Fibroblast of peridontal ligament (primary cell): Measurements from ENCODE around the gene TBL1XR1.
A peak's percentile ranks its signal among the peaks of the same experiment; 100 is the strongest.
"Not testable (repeated sequence)": the region's sequence is repeated elsewhere in the genome, so short reads cannot be mapped to it uniquely, and the experiment has no call there.

Experiments
- DNase-seq: peaks from one replicate; pipeline ENCODE4 v3.0.0-alpha.2; 2010; ENCODE audit errors: extremely low read depth

Gene TBL1XR1

DNA sequence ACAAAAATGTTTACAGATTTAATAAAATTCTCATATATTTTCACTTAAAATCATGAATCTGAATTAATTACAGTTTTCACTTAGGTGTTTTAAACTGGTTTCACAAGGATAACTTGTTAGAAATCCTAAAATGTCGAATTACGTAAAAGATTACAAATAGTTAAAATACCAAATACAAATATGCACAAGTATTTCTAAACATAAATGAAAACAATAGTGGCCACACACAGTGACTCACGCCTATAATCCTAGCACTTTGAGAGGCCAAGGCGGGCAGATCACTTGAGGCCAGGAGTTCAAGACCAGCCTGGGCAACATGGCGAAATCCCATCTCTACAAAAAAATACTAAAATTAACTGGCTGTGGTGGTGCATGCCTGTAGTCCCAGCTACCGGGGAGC is 10.9 kb upstream of the TBL1XR1 start:
- no peak for DNase-seq

GRCh38 chr3:177206936-177207335 is 9.7 kb upstream of the TBL1XR1 start:
- DNase-seq = no peak

DNA sequence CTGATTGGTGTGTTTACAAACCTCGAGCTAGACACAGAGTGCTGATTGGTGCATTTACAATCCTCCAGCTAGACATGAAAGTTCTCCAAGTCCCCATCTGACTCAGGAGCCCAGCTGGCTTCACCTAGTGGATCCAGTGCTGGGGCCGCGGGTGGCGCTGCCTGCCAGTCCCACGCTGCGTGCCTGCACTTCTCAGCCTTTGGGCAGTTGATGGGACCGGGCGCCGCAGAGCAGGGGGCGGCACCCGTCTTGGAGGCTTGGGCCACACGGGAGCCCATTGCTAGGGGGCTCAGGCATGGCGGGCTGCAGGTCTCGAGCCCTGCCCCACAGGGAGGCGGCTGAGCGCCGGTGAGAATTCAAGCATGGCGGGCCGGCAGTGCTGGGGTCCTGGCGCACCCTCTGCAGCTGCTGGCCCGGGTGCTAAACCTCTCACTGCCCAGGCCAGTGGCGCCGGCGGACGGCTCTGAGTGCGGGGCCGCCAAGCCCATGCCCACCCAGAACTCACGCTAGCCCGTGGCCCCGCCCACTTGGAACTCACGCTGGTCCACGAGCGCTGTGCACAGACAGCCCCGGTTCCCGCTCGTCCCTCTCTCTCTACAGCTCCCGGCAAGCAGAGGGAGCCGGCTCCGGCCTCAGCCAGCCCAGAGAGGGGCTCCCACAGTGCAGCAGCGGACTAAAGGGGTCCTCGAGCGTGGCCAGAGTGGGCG is 6.6 kb upstream of the TBL1XR1 start:
- DNase-seq = no peak

GRCh38 chr3:177203016-177203415 is 5.7 kb upstream of the TBL1XR1 start:
- not testable (repeated sequence) for DNase-seq

DNA sequence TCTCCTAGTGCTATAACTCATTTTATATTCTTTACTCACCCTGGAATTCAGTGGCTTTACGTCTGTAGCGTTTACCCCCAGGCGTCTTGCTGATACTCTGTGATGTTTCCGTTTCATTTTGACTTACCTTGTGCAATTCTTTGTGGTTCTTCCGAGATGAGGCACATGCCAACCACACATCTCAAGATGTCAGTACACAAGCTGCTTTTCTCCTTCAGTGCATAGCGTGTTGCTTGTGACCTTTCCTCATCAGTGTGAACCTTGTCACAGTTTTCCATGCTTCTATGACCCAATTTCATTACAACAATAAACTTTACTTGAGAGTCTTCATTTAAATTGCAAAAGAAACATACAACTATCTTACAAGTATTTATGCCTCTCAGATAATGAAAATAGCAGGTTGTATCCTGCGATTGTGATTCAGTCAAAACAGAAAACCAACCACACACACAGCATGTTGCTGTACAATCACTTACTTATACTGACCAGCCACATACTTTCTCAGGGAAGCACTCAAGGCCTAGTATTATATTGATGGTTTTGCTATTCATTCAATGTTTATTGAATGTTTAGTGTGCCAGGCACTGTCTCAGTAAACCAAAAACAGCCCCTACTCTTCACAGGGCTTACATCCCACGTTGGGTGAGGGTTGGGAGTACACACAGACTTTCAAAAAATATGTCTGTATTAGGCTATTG is 4.6 kb upstream of the TBL1XR1 start:
- DNase-seq = peak; percentile 74

GRCh38 chr3:177199206-177199760 is 2.0 kb upstream of the TBL1XR1 start:
- DNase-seq = no peak

DNA sequence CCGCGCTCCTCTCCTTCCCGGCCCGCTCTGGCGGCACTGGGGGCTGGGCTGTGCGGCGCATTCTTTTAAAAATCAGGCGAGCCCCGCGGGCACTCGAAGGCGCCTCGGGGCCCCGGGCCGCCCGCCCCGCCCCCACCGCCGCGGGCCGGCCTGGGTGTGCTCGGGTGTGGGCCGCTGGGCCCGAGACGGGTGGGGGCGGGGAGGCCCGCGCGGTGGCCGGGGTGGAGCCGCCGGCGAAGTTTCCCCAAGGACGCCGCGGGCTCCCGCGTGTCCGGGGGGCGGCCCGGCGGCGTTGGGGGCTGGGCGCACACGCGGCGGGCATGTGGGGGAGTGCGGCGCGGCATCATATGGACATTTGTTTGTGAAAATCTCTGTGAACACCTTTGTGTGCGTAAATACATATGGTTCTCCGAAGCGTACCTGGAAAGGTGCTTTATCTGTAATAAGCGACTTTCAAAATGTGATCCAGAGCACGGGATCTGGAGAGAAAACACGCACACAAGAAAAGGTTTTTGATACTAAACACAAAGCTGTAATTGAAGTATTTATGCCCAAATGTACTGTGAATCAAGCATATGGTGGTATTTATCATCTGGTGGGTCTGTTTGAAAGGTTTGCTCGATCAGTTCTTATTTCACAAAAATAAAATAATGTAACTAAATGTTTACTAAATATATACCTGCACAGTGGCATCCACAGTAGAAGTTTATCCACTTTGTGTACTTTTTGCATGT is 612 bp upstream of the TBL1XR1 start:
- DNase-seq = no peak

DNA sequence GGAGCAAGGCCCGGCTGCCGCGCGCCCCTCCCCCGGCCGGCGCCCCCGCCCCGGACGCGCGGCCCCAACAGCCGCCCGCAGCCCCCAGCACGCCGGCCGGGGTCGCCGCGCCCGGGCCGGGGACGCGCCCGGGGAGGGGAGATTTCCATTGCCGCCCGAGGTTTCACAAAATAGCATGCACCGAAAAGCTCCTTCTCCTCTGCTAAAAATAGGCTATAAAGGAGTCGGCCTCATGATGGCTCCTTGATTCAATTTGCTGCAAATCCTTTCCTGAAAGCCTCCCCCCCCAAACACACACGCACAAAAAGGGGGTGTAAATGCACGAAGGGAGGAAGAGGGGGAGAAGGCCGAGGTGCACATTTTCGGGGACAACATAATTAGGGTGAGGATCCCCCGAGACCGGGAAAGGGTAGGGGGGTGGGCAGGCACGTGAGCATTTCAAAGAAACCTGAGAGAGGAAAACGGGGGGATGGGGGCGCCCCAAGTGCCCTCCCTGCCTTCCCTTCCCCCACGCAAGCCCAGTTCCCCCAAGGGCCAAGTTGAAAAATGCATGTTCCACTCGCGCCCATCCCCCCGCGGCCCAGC is 734 bp downstream of the TBL1XR1 start:
- peak; percentile 52 for DNase-seq

- DNase-seq = no peak
These were observed 1.2 kb downstream of the TBL1XR1 start for GRCh38 chr3:177196008-177196455.

- DNase-seq = no peak
These were observed 1.9 kb downstream of the TBL1XR1 start for GRCh38 chr3:177195242-177195991.

GRCh38 chr3:177194299-177194698 is 3.0 kb downstream of the TBL1XR1 start:
- DNase-seq = no peak

DNA sequence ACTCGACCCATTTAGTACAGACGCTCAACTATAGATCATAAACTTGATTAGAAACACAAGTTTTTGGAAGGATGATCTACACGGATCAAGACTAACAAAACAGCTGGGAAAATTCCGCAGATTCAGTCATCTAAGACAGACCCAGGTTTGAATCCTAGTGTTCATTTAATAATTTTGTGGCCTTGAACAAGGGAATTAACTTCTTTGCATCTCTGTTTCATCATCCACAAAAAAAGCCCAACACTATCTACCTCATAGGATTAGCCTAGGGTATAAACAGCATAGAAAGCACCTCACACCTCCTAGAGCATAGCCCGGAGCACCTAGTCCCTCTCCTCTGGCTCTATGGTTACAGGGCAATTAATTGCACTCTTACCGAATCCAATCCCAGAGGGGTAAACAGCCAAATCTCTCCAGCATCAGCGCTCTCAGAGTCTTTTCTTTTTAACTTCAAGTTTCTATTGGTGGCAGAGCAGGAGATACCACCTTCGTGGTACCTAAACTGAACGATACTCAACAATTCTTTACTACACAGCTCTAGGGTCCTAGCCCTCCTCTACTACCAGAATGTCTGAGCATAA is 3.5 kb downstream of the TBL1XR1 start:
- no peak for DNase-seq

DNA sequence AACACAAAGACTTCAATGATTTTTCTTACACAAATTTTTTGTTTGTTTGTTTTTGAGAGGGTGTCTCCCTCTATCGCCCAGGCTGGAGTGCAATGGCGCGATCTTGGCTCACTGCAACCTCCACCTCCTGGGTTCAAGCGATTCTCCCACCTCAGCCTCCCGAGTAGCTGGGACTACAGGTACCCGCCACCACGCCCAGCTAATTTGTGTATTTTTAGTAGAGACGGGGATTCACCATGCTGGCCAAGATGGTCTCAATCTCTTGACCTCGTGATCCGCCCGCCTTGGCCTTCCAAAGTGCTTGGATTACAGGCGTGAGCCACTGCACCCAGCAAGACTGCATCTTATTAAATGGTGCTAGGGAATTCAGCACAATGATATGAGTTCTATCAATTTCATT is 4.0 kb downstream of the TBL1XR1 start:
- not testable (repeated sequence) for DNase-seq

- DNase-seq = peak; percentile 56
These were observed 6.3 kb downstream of the TBL1XR1 start for GRCh38 chr3:177190756-177191681.

DNA sequence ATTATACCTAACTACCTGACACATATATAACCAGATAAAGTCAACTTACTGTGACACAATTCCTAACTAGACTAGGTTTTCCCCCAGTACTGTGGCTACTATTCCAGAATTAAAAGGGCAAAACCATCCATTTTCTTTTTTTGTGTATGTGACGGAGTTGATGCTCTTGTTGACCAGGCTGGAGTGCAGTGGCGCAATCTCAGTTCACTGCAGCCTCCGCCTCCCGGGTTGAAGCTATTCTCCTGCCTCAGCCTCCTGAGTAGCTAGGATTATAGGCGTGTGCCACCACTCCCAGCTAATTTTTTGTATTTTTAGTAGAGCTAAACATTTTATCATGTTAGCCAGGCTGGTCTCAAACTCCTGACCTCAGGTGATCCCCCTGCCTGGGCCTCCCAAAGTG is 7.1 kb downstream of the TBL1XR1 start:
- DNase-seq = not testable (repeated sequence)

- not testable (repeated sequence) for DNase-seq
These were observed 9.0 kb downstream of the TBL1XR1 start for GRCh38 chr3:177188325-177188724.

DNA sequence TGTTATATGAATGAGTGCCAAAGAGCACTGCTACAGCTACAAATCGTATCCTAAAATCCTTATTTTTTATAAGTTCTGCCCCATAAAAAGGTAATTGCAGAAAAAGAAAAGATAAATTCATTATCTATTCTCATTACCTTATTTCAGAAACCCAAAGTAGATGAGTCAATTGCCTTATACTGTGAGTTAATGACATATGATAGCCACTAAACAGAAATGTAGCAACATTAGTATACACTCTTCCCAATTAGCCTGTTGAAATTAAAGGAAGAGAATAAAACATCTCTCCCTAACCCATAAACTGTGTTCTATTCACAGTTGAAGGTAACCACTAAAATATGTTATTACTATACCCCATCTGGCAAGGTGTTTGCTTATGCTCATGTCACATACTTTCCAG is 11.0 kb downstream of the TBL1XR1 start:
- no peak for DNase-seq

GRCh38 chr3:177185035-177185574 is 12.2 kb downstream of the TBL1XR1 start:
- no peak for DNase-seq

DNA sequence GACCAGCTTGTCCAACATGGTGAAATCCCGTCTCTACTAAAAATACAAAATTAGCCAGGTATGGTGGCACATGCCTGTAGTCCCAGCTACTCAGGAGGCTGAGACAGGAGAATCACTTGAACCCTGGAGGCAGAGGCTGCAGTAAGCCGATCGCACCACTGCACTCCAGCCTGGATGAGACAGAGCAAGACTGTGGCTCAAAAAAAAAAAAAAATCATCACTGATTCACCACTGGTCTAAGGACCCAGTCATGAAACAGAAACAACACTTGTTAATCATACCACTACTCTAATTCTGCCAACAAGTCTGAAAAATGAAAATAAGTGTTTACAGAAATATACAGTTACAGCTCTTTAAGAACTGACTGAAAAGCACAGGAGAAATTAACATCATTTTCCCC is 12.7 kb downstream of the TBL1XR1 start:
- not testable (repeated sequence) for DNase-seq
